Measurements from ENCODE around the gene DNAJC17.

DNAJC17 gene

GRCh38 chr15:40746916-40747418 is 60.3 kb downstream of the DNAJC17 start:
- no peak for DNase-seq (ENCODE audit: extremely low read depth, low read depth)
- no peak overlapping the region for H3K4me3 ChIP-seq (replicated peaks; ENCODE audit: low read depth, low read length)

DNA sequence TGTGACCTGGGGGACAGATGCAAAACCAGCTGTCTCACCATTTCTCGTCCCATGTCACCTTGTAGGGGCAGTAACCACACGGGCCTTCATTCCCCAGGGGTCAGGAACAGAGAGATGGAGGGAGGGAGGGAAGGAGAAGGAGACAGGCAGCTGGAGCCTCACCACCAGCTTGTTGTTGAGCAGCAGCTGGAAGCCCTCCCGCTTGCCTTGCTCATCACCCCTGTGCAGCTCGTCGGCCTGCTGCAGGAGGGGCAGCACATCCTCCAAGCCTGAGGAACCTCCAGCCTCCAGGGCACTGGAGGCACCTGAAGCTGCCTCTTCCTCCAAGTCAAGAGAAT is 62.5 kb downstream of the DNAJC17 start:
- no peak for DNase-seq (ENCODE audit: extremely low read depth, low read depth)
- H3K4me3 ChIP-seq (replicated peaks; ENCODE audit: low read depth, low read length), result no peak overlapping the region
- TF ChIP-seq CTCF (IDR thresholded peaks at IDR 0.05; ENCODE audit: low read depth, low read length, missing control alignments), result no peak

More at GRCh38 chr15:40746916-40747418, 60.3 kb downstream of the DNAJC17 start:
- TF ChIP-seq CTCF (IDR thresholded peaks at IDR 0.05; ENCODE audit: low read depth, low read length, missing control alignments), result no peak

- no peak overlapping the region for H3K4me3 ChIP-seq (replicated peaks; ENCODE audit: low read depth, low read length)
- no peak for TF ChIP-seq CTCF (IDR thresholded peaks at IDR 0.05; ENCODE audit: low read depth, low read length, missing control alignments)
- peak; percentile 44 for DNase-seq (ENCODE audit: extremely low read depth, low read depth)
These were observed 63.1 kb downstream of the DNAJC17 start for GRCh38 chr15:40743921-40744814.

- TF ChIP-seq CTCF (IDR thresholded peaks at IDR 0.05; ENCODE audit: low read depth, low read length, missing control alignments), result no peak
- no peak for DNase-seq (ENCODE audit: extremely low read depth, low read depth)
- H3K4me3 ChIP-seq (replicated peaks; ENCODE audit: low read depth, low read length), result no peak overlapping the region
These were observed 63.8 kb downstream of the DNAJC17 start for GRCh38 chr15:40743485-40743901.

- DNase-seq (ENCODE audit: extremely low read depth, low read depth), result no peak
- no peak for TF ChIP-seq CTCF (IDR thresholded peaks at IDR 0.05; ENCODE audit: low read depth, low read length, missing control alignments)
- no peak overlapping the region for H3K4me3 ChIP-seq (replicated peaks; ENCODE audit: low read depth, low read length)
These were observed 67.4 kb downstream of the DNAJC17 start for GRCh38 chr15:40739854-40740253.

DNA sequence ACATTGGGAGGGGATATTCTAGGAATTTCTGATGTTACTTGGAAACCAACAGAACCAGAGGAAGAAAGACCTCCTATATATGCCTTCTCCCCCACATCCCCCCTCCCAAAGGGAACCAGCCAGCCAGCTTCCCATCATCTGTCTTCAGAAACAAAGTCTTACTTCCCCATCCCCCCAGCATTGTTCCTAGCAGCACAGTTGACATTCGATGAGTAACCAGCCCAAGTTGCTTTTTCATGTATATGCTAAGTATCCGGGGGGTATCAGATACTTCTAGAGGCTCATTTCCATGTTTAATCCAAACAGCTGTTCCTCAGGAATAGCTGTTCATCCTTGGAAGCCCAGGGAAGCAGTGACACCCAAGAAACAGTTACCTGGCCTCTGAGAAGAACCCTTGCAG is 68.2 kb downstream of the DNAJC17 start:
- H3K4me3 ChIP-seq (replicated peaks; ENCODE audit: low read depth, low read length), result no peak overlapping the region
- TF ChIP-seq CTCF (IDR thresholded peaks at IDR 0.05; ENCODE audit: low read depth, low read length, missing control alignments), result no peak
- no peak for DNase-seq (ENCODE audit: extremely low read depth, low read depth)

All from HFF-Myc (cell line).